Measurements from ENCODE around the gene CSTF3. TPM values are rescaled to one million over a fixed set of nuclear protein-coding genes. Genes with fewer than 3 reads are reported as not detected.
A peak's percentile ranks its signal among the peaks of the same experiment; 100 is the strongest.
"Not testable (repeated sequence)": the region's sequence is repeated elsewhere in the genome, so short reads cannot be mapped to it uniquely, and the experiment has no call there.

CSTF3 gene
- total RNA-seq, 1 experiment from 2014 or later, result 45.6 TPM

GRCh38 chr11:33177676-33178336 lies 16.5 kb upstream of the CSTF3 start:
- H4K20me1 ChIP-seq (ENCODE audit: insufficient read depth), result no peaks in the 10 kb centered on the region
- TF ChIP-seq EZH2 (IDR thresholded peaks at IDR 0.05; ENCODE audit: low read depth) (no peak), CTCF (conservative IDR thresholded peaks at IDR 0.05) (no peak)
- DNase-seq, result peak in 1 of 2 experiments; percentile 15
- ChIA-PET POLR2A (ENCODE audit: unreplicated experiment) (no interaction called here), CTCF (no interaction called here)
- no TSS peak for BruUV-seq (replicated peaks)
- H2AFZ ChIP-seq, result no peak overlapping the region
- H3K36me3 ChIP-seq (ENCODE audit: low read depth), result no peaks in the 10 kb centered on the region
- intact Hi-C loops (cut with micrococcal nuclease; ENCODE audit: unreplicated experiment), result no loop called here
- no peaks in the 10 kb centered on the region for H3K9me3 ChIP-seq (ENCODE audit: insufficient read depth, low read depth)
- H3K79me2 ChIP-seq (ENCODE audit: low read depth), result no peaks in the 10 kb centered on the region
- no peak overlapping the region for H3K27ac ChIP-seq
- H3K27me3 ChIP-seq (ENCODE audit: insufficient read depth, low read depth), result no peaks in the 10 kb centered on the region
- no peak overlapping the region for H3K4me2 ChIP-seq
- H3F3A ChIP-seq (ENCODE audit: insufficient read depth, low read depth), result no peaks in the 10 kb centered on the region
- H3K4me1 ChIP-seq (replicated peaks; ENCODE audit: insufficient read depth), result no peaks in the 10 kb centered on the region
- H3K9me2 ChIP-seq (ENCODE audit: insufficient read depth), result no peaks in the 10 kb centered on the region
- no peak overlapping the region for H3K4me3 ChIP-seq

GRCh38 chr11:33176760-33177159 lies 15.5 kb upstream of the CSTF3 start:
- not testable (repeated sequence) for H3K27me3 ChIP-seq (ENCODE audit: insufficient read depth, low read depth)

GRCh38 chr11:33172996-33173395 lies 11.7 kb upstream of the CSTF3 start:
- POLR2A ChIA-PET (ENCODE audit: unreplicated experiment), result interaction anchor here (0.8 kb wide), 1 partner anchor 92 kb away, joined by 8 read pairs; no protein-coding TSS in a partner anchor
- Histone ChIP-seq H3K9me3 (ENCODE audit: insufficient read depth, low read depth) (no peaks in the 10 kb centered on the region), H2AFZ (no peak overlapping the region), H3F3A (ENCODE audit: insufficient read depth, low read depth) (no peaks in the 10 kb centered on the region), H3K9me2 (ENCODE audit: insufficient read depth) (no peaks in the 10 kb centered on the region), H3K27me3 (ENCODE audit: insufficient read depth, low read depth) (no peaks in the 10 kb centered on the region), H3K4me3 (no peak overlapping the region), H3K27ac (no peak overlapping the region), H3K79me2 (ENCODE audit: low read depth) (no peaks in the 10 kb centered on the region), H3K4me2 (no peak overlapping the region), H3K4me1 (replicated peaks; ENCODE audit: insufficient read depth) (no peaks in the 10 kb centered on the region), H3K36me3 (ENCODE audit: low read depth) (no peaks in the 10 kb centered on the region), H4K20me1 (ENCODE audit: insufficient read depth) (no peaks in the 10 kb centered on the region)
- no peak for DNase-seq
- CTCF ChIA-PET, result interaction anchor here (0.7 kb wide), 1 partner anchor 8 kb away, joined by 8 read pairs; no protein-coding TSS in a partner anchor
- intact Hi-C loops (cut with micrococcal nuclease; ENCODE audit: unreplicated experiment), result no loop called here
- no peak for TF ChIP-seq CTCF (conservative IDR thresholded peaks at IDR 0.05)
- TF ChIP-seq EZH2 (IDR thresholded peaks at IDR 0.05; ENCODE audit: low read depth), result no peak
- no TSS peak for BruUV-seq (replicated peaks)

More at GRCh38 chr11:33176760-33177159, 15.5 kb upstream of the CSTF3 start:
- H3K4me2 ChIP-seq; H3K27ac ChIP-seq; intact Hi-C loops (cut with micrococcal nuclease; ENCODE audit: unreplicated experiment); H3K4me3 ChIP-seq; H3F3A ChIP-seq (ENCODE audit: insufficient read depth, low read depth); H3K36me3 ChIP-seq (ENCODE audit: low read depth); H3K4me1 ChIP-seq (replicated peaks; ENCODE audit: insufficient read depth); POLR2A ChIA-PET (ENCODE audit: unreplicated experiment); H3K9me3 ChIP-seq (ENCODE audit: insufficient read depth, low read depth); DNase-seq; H3K9me2 ChIP-seq (ENCODE audit: insufficient read depth); CTCF ChIA-PET; H3K79me2 ChIP-seq (ENCODE audit: low read depth); H4K20me1 ChIP-seq (ENCODE audit: insufficient read depth); H2AFZ ChIP-seq; BruUV-seq (replicated peaks): not testable (repeated sequence)

- H3F3A ChIP-seq (ENCODE audit: insufficient read depth, low read depth), result no peaks in the 10 kb centered on the region
- H3K79me2 ChIP-seq (ENCODE audit: low read depth), result no peaks in the 10 kb centered on the region
- H4K20me1 ChIP-seq (ENCODE audit: insufficient read depth), result no peaks in the 10 kb centered on the region
- no peak overlapping the region for H3K4me2 ChIP-seq
- ChIA-PET CTCF (no interaction called here), POLR2A (ENCODE audit: unreplicated experiment) (no interaction called here)
- intact Hi-C loops (cut with micrococcal nuclease; ENCODE audit: unreplicated experiment), result no loop called here
- no peaks in the 10 kb centered on the region for H3K36me3 ChIP-seq (ENCODE audit: low read depth)
- H3K9me2 ChIP-seq (ENCODE audit: insufficient read depth), result no peaks in the 10 kb centered on the region
- H3K27ac ChIP-seq, result no peak overlapping the region
- no peak for DNase-seq
- H3K4me3 ChIP-seq, result no peak overlapping the region
- H2AFZ ChIP-seq, result no peak overlapping the region
- no peaks in the 10 kb centered on the region for H3K27me3 ChIP-seq (ENCODE audit: insufficient read depth, low read depth)
- no TSS peak for BruUV-seq (replicated peaks)
- H3K4me1 ChIP-seq (replicated peaks; ENCODE audit: insufficient read depth), result no peaks in the 10 kb centered on the region
- no peaks in the 10 kb centered on the region for H3K9me3 ChIP-seq (ENCODE audit: insufficient read depth, low read depth)
- TF ChIP-seq EZH2 (IDR thresholded peaks at IDR 0.05; ENCODE audit: low read depth) (no peak), CTCF (conservative IDR thresholded peaks at IDR 0.05) (no peak)
These were observed 11.1 kb upstream of the CSTF3 start for GRCh38 chr11:33172345-33172744.
